Kidney epithelial cell (primary cell): ENCODE data around the gene CEACAM19. TPM values are rescaled to one million over a fixed set of nuclear protein-coding genes. Genes with fewer than 3 reads are reported as not detected.
"Not testable (repeated sequence)": the region's sequence is repeated elsewhere in the genome, so short reads cannot be mapped to it uniquely, and the experiment has no call there.

Source experiments
- DNase-seq: peaks from one replicate; pipeline ENCODE4 v3.0.0-alpha.2; 2010; ENCODE audit warnings: low read depth
- H3K27me3 ChIP-seq: 2 replicates; pipeline ENCODE4 v1.6.0; 2011; ENCODE audit warnings: low read length; ENCODE audit not compliant: control insufficient read depth, insufficient read depth
- H3K36me3 ChIP-seq: 2 replicates; pipeline ENCODE4 v1.5.1; 2011; ENCODE audit warnings: low read length; ENCODE audit not compliant: control insufficient read depth, insufficient read depth
- H3K4me3 ChIP-seq: 2 replicates; pipeline ENCODE4 v1.5.1; 2011; ENCODE audit warnings: low read depth, mild to moderate bottlenecking, control low read depth, low read length
- total RNA-seq: library from RNA; depleted of rRNA; stranded (reverse); fragments of >200 nt; gene quantifications from 2 replicates; pipeline ENCODE4 v1.2.3, GENCODE V29; 2015
- TF ChIP-seq, protein P1 (sequence below): IDR thresholded peaks from 2 replicates; pipeline ENCODE4 v1.5.1; 2011; ENCODE audit warnings: mild to moderate bottlenecking, moderate library complexity, low read length, control low read depth, inconsistent platforms; ENCODE audit not compliant: insufficient read depth, poor library complexity, severe bottlenecking

The CEACAM19 gene
- total RNA-seq, 1 donor from 2014 or later, result 6.4 TPM

DNA sequence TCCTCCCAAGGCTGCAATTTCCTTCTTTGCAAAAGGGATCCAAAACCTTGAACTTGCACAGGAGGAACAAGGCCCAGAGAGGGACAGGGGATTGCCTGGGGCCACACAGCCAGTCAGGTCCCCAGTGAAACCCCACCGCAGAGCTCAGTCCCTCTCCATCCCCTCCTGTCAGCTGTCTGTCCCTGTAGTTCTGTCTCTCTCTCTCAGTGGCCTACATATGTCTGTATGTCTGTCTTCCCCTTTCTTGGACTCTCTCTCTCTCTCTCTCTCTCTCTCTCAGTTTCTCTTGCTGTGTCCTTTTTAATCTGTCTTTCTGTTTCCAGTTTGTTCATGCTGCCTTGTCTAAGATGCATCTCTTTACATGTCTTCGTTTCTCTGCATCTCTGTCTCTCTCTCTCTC lies 11.5 kb downstream of the CEACAM19 start:
- DNase-seq, result no peak
- Histone ChIP-seq H3K36me3 (no peaks in the 10 kb centered on the region), H3K27me3 (no peaks in the 10 kb centered on the region), H3K4me3 (no peak overlapping the region)
- TF ChIP-seq, protein P1, sequence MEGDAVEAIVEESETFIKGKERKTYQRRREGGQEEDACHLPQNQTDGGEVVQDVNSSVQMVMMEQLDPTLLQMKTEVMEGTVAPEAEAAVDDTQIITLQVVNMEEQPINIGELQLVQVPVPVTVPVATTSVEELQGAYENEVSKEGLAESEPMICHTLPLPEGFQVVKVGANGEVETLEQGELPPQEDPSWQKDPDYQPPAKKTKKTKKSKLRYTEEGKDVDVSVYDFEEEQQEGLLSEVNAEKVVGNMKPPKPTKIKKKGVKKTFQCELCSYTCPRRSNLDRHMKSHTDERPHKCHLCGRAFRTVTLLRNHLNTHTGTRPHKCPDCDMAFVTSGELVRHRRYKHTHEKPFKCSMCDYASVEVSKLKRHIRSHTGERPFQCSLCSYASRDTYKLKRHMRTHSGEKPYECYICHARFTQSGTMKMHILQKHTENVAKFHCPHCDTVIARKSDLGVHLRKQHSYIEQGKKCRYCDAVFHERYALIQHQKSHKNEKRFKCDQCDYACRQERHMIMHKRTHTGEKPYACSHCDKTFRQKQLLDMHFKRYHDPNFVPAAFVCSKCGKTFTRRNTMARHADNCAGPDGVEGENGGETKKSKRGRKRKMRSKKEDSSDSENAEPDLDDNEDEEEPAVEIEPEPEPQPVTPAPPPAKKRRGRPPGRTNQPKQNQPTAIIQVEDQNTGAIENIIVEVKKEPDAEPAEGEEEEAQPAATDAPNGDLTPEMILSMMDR, result no peak

DNA sequence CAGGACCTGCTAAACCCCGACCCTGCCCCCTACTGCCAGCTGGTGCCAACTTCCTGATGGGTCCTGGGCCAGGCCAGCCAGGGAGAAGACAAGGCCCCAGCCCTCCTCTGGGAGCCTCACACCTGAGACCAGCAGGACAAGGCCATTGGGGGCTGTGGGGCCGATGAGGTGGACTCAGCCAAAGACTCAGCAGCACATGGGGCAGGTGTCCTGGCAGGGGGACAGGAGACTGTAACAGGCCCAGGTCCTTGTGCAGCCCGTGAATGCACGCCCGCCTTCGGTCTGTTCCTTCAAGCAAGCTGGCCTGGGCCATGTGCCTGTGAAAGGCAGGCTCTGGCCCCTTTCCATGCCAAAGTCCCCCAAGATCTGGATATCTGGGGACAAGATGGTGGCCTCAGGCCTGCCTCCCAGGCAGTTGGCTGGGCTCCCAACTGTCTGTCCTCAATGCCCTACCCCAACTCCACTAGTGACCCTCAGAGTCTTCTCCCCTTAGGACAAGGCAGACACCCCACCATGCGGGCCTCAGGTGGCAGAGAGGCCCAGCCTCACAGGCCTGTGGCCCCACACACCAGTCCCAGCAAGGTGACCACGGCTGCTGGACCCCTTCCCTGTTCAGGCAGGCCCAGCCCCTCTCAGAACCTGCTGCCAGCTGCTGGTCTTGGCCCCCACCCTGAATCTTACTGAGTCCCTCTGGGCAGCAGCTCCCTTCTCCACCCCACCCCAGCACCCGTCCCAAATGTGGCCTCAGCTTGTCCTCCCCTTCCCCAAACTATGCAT lies 12.3 kb downstream of the CEACAM19 start:
- no peak for DNase-seq
- TF ChIP-seq, protein P1, result no peak
- no peaks in the 10 kb centered on the region for H3K36me3 ChIP-seq
- no peak overlapping the region for H3K4me3 ChIP-seq
- no peaks in the 10 kb centered on the region for H3K27me3 ChIP-seq

DNA sequence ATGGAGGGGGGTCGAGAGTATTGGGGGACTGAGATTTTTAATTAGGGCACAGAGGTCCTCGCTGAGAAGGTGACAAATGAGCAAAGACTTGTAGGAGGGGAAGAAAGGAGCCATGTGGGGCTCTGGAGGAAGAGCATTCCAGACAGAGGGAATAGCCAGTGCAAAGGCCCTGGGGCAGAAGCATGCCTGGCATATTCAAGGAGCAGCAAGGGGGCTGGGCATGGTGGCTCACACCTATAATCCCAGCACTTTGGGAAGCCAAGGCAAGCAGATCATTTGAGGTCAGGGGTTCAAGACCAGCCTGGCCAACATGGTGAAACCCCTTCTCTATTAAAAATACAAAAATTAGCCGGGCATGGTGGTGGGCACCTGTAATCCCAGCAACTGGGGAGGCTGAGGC lies 13.1 kb downstream of the CEACAM19 start:
- not testable (repeated sequence) for DNase-seq, H3K27me3 ChIP-seq, H3K4me3 ChIP-seq

DNA sequence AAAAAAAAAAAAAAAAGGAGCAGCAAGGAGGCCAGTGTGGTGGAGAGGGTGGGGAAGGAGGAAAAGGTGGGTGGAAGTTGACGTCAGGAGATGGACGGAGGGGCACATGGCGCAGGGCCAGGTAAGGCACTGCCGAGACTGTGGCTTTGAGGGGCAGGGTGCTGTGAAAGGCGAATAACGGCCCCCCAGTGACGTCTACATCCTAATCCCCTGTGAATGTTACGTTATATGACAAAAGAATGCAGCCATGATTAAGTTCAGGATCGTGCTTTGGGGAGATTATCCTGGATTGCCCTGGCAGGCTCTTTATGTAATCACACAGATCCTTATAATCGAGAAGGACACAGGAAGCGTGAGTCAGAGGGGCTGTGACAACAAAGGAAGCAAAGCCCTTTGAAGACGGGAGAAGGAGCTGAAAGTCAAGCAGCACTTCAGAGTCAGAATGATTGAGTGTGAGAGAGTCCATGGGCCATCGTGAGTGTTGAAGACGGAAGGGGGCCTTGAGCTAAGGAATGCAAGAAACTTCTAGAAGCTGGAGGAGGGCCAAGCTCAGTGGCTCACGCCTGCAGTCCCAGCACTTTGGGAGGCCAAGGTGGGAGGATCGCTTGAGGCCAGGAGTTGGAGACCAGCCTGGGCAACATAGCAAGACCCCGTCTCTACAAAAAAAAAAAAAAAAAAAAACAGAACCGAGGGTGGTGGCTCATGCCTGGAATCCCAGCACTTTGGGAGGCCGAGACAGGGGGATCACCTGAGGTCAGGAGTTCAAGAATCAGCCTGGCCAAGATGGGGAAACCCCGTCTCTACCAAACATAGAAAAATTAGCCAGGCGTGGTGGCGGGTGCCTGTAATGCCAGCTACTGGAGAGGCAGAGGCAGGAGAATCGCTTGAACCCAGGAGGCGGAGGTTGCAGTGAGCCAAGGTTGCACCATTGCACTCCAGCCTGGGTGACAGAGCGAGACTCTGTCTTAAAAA lies 13.9 kb downstream of the CEACAM19 start:
- Histone ChIP-seq H3K36me3 (no peaks in the 10 kb centered on the region), H3K4me3 (no peak overlapping the region), H3K27me3 (no peaks in the 10 kb centered on the region)
- TF ChIP-seq, protein P1, result no peak
- peak; percentile 63 for DNase-seq

More for the DNA sequence above, 13.1 kb downstream of the CEACAM19 start:
- H3K36me3 ChIP-seq, result not testable (repeated sequence)

DNA sequence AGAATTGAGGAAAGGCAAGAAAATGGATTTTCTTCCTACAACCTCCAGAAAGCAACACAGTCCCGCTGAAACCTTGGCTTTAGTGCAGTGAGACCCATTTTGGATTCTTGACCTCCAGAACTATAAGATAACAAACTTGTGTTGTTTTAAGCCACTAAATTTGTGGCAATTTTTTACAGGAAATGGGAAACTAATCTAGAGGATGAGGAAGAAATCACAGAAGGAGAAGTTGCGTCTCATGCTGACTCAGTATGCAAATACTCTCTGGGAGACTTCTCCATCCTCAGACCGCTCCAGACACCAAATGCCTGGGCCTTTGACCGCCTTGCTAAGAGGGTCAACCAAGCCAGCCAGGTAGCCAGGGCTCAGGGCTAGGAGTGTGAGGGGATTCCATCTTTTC lies 14.6 kb downstream of the CEACAM19 start:
- DNase-seq, result no peak
- Histone ChIP-seq H3K4me3 (no peak overlapping the region), H3K27me3 (no peaks in the 10 kb centered on the region), H3K36me3 (no peaks in the 10 kb centered on the region)
- TF ChIP-seq, protein P1, result no peak

DNA sequence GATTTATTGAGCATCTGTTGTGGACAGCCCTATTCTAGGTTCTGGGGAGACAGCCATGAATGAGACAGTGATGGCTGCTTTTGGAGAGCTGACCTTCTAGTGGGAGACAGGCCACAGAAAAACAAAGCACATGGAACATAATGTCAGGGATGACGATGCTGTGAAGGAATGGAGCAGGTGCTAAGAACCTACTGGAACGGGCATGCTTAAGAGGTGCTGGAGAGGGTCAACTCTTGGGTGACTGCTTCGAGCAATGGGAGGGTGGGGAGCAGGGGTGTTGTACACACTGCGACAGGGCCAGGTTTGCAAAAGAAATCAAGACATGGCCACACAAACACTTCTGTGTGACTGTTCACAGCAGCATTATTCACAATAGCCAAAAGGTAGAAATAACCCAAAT lies 15.6 kb downstream of the CEACAM19 start:
- Histone ChIP-seq H3K4me3 (no peak overlapping the region), H3K27me3 (no peaks in the 10 kb centered on the region)

More for the DNA sequence above, 15.6 kb downstream of the CEACAM19 start:
- DNase-seq, result no peak
- no peaks in the 10 kb centered on the region for H3K36me3 ChIP-seq
- TF ChIP-seq, protein P1, result no peak
